GM12878 (cell line): Measurements from ENCODE around the gene ZDHHC22. TPM values are rescaled to one million over a fixed set of nuclear protein-coding genes. Genes with fewer than 3 reads are reported as not detected.

ENCODE experiments used
- ATAC-seq: fragments of 200-7000 bp; cut with Tn5 transposase; 3 replicates; pipeline ENCODE4 v1.9.1; 2020; ENCODE audit warnings: mild to moderate bottlenecking, moderate library complexity
- BruUV-seq: library from RNA; stranded (reverse); fragments of 400-500 nt; replicated peaks from 2 replicates; lab custom pipeline; 2021; lab: Mats Ljungman, UMichigan
- CTCF ChIA-PET: fragments of 300-600 bp; sonication (Branson Sonifier 250); formaldehyde crosslinking; extraction: SDS; loops from one replicate; lab custom pipeline; 2021; ENCODE audit warnings: inconsistent platforms; lab: Yijun Ruan, JAX
- POLR2A ChIA-PET: fragments of 350-600 bp; formaldehyde crosslinking; extraction: SDS; loops from one replicate; lab custom pipeline; 2021; ENCODE audit warnings: inconsistent platforms; lab: Charles Lee
- RAD21 ChIA-PET: fragments of 300-600 bp; sonication (Branson Sonifier 250); formaldehyde crosslinking; loops from one replicate; lab custom pipeline; 2023; ENCODE audit warnings: antibody characterized with exemption; ENCODE audit not compliant: unreplicated experiment; lab: Charles Lee
- SMC1A ChIA-PET: fragments of 300-600 bp; sonication (Branson Sonifier 250); formaldehyde crosslinking; loops from one replicate; lab custom pipeline; 2023; ENCODE audit not compliant: unreplicated experiment, uncharacterized antibody; lab: Charles Lee
- DNase-seq: peaks from one replicate; pipeline ENCODE4 v3.0.0-alpha.2; 2011; ENCODE audit warnings: low read depth, low spot score
- FAIRE-seq: peaks from 3 replicates; lab custom pipeline; 2011; peaks lifted over from hg19 to GRCh38; lab: Jason Lieb, UNC
- H2AFZ ChIP-seq: 2 replicates; pipeline ENCODE4 v1.6.0; 2011; ENCODE audit warnings: low read depth, low read length, control low read depth; ENCODE audit not compliant: control insufficient read depth
- H3K27ac ChIP-seq: 2 replicates; pipeline ENCODE4 v1.5.1; 2011; ENCODE audit warnings: control low read depth; ENCODE audit not compliant: control insufficient read depth, insufficient read depth
- H3K27me3 ChIP-seq, 2 experiments: replicated peaks in 1 of 2; 2 replicates each; pipeline versions ENCODE4 v1.6.0 to v1.6.1; 2011; ENCODE audit warnings: low read length in 1 of 2; ENCODE audit not compliant: control insufficient read depth in 2 of 2, insufficient read depth in 2 of 2
- H3K36me3 ChIP-seq, 2 experiments: 2 replicates each; pipeline ENCODE4 v1.5.1; 2011; ENCODE audit warnings: low read length in 1 of 2; ENCODE audit not compliant: control insufficient read depth in 2 of 2, insufficient read depth in 2 of 2
- H3K4me1 ChIP-seq: 2 replicates; pipeline ENCODE4 v1.6.1; 2011; ENCODE audit warnings: mild to moderate bottlenecking, low read length, moderate library complexity, mixed read lengths; ENCODE audit not compliant: control insufficient read depth, insufficient read depth
- H3K4me2 ChIP-seq: 2 replicates; pipeline ENCODE4 v1.6.0; 2011; ENCODE audit warnings: control low read depth; ENCODE audit not compliant: control insufficient read depth, insufficient read depth
- H3K4me3 ChIP-seq: fragments of 200-600 bp; sonication (generic); 2 replicates; pipeline ENCODE4 v1.5.1; 2016
- H3K79me2 ChIP-seq: 2 replicates; pipeline ENCODE4 v1.6.0; 2011; ENCODE audit warnings: low read length; ENCODE audit not compliant: control insufficient read depth, insufficient read depth
- H3K9ac ChIP-seq: 2 replicates; pipeline ENCODE4 v1.8.0; 2011; ENCODE audit warnings: low read length, control low read depth, mixed read lengths; ENCODE audit not compliant: control insufficient read depth, insufficient read depth
- H3K9me3 ChIP-seq: replicated peaks from 3 replicates; pipeline ENCODE4 v1.5.1; 2011; ENCODE audit warnings: mild to moderate bottlenecking, low read length; ENCODE audit not compliant: control insufficient read depth, insufficient read depth
- H4K20me1 ChIP-seq: 2 replicates; pipeline ENCODE4 v1.6.0; 2011; ENCODE audit not compliant: control insufficient read depth, insufficient read depth
- PKNOX1 ChIP-seq: fragments of 450-650 bp; IDR thresholded peaks from 2 replicates; pipeline ENCODE4 v1.6.1; 2016; ENCODE audit warnings: mild to moderate bottlenecking
- WGBS: methylation state at CpG from one replicate; pipeline ENCODE4 v1.1.6; 2016; ENCODE audit warnings: low lambda C conversion rate; ENCODE audit not compliant: insufficient replicate concordance, insufficient coverage; ENCODE audit errors: missing lambda C conversion rate; 5-methylcytosine and 5-hydroxymethylcytosine counted together
- in situ Hi-C: fragments of 300-500 bp; cut with MboI; formaldehyde crosslinking; loops from 9 replicates; pipeline ENCODE4 v1.14.3; 2018; ENCODE audit warnings: mixed read lengths
- intact Hi-C: fragments of 100-400 bp; cut with micrococcal nuclease; formaldehyde crosslinking; loops from one replicate; pipeline ENCODE4 v1.14.2; 2022; ENCODE audit not compliant: unreplicated experiment
- polyA plus RNA-seq, 11 experiments: library from polyadenylated mRNA; depleted of rRNA in 4 of 11; unstranded in 6 of 11; stranded (reverse) in 5 of 11; fragments of >200 nt; fragmentation: Nextera tagmentation in 4 of 11; fragmentation: Illumina TruSeq in 1 of 11; extraction: Ambion mirVana in 4 of 11; extraction: Trizol in 1 of 11; gene quantifications; 1 replicate in 1 of 11; 2 replicates in 10 of 11; pipeline versions ENCODE4 v1.2.1 to v1.2.3, GENCODE V29; 2011 to 2016; ENCODE audit warnings: inconsistent platforms in 2 of 11, missing spikeins in 2 of 11, low read depth in 1 of 11
- total RNA-seq, 4 experiments: library from RNA; depleted of rRNA in 3 of 4; stranded (reverse); fragments of >200 nt in 3 of 4; fragmentation: Illumina TruSeq in 1 of 4; extraction: Trizol in 1 of 4; gene quantifications; 2 replicates each; pipeline versions ENCODE4 v1.2.1 to v1.2.3, GENCODE V29; 2013 to 2021
- TF ChIP-seq, protein P1 (sequence below), 3 experiments: IDR thresholded peaks in 2 of 3; conservative IDR thresholded peaks in 1 of 3; 2 replicates each; pipeline ENCODE4 v1.5.1; 2011; ENCODE audit warnings: low read depth in 3 of 3, low read length in 3 of 3, mild to moderate bottlenecking in 3 of 3, control low read depth in 2 of 3, moderate library complexity in 2 of 3, inconsistent platforms in 1 of 3, mixed read lengths in 1 of 3; ENCODE audit not compliant: control insufficient read depth in 2 of 3, insufficient read depth in 1 of 3; ENCODE audit errors: extremely low read depth in 1 of 3

Gene ZDHHC22
- total and polyA plus RNA-seq, 10 of the 15 experiments (the other 5 are each of a cell fraction or from before 2014, with no cell fraction given): 0.06 TPM; not detected in 9

DNA sequence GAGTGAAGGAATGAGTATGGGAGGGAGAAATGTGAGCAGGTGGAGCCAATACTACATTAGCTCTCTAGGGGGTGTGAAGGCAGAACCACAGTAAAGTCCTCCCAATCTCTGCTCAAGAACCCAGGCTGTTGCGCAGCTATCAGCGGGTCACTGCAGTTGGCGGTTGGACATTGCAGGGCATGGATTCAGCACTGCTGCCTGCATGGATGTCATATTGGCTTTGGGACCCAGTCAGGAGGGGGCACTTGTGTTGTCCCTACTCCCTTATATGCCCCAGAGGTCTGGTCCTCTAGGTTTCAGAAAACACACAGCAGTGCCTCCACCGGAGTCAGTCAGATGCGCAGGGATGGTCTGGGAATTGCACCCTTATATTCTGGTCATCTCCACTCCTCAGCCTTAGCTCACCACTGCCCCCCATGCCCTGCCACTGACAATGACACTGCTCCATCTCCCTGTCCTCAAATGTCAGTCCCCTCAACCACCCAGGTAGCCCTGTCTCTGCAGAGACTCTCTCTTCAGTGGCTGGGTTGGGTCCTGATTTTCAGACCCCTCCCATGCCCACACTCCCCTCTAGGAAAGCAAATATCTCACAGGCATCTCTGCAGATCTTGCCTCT, 9.6 kb downstream of the ZDHHC22 start:
- ChIA-PET POLR2A (no interaction called here), SMC1A (interaction anchor here (0.6 kb wide), 1 partner anchor 256 kb away, joined by 3 read pairs; no protein-coding TSS in a partner anchor), CTCF (no interaction called here), RAD21 (no interaction called here)
- H3K27ac ChIP-seq: no peak overlapping the region
- no peak for DNase-seq
- H3K36me3 ChIP-seq: no peaks in the 10 kb centered on the region
- no peak overlapping the region for H2AFZ ChIP-seq
- no peaks in the 10 kb centered on the region for H4K20me1 ChIP-seq
- BruUV-seq: no TSS peak
- no peak for ATAC-seq
- no peaks in the 10 kb centered on the region for H3K79me2 ChIP-seq
- intact Hi-C loops (no loop called here), in situ Hi-C loops (no loop called here)
- no peak for FAIRE-seq
- H3K4me3 ChIP-seq: no peak overlapping the region
- H3K4me1 ChIP-seq: no peaks in the 10 kb centered on the region
- no peak overlapping the region for H3K4me2 ChIP-seq
- H3K9ac ChIP-seq: no peak overlapping the region
- 95% methylated on average over 5 of the region's 5 CpGs for WGBS
- no peaks in the 10 kb centered on the region for H3K9me3 ChIP-seq
- H3K27me3 ChIP-seq: peaks cover 6 to 11% of the 10 kb centered on the region in 2 experiments
- no peak for TF ChIP-seq PKNOX1
- TF ChIP-seq, protein P1, sequence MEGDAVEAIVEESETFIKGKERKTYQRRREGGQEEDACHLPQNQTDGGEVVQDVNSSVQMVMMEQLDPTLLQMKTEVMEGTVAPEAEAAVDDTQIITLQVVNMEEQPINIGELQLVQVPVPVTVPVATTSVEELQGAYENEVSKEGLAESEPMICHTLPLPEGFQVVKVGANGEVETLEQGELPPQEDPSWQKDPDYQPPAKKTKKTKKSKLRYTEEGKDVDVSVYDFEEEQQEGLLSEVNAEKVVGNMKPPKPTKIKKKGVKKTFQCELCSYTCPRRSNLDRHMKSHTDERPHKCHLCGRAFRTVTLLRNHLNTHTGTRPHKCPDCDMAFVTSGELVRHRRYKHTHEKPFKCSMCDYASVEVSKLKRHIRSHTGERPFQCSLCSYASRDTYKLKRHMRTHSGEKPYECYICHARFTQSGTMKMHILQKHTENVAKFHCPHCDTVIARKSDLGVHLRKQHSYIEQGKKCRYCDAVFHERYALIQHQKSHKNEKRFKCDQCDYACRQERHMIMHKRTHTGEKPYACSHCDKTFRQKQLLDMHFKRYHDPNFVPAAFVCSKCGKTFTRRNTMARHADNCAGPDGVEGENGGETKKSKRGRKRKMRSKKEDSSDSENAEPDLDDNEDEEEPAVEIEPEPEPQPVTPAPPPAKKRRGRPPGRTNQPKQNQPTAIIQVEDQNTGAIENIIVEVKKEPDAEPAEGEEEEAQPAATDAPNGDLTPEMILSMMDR (IDR thresholded peaks at IDR 0.05 in 2 of 3, conservative IDR thresholded peaks at IDR 0.05 in 1 of 3; ENCODE audit: control insufficient read depth in 2 of 3, extremely low read depth in 1 of 3, insufficient read depth in 1 of 3, low read depth in 3 of 3, low read length in 3 of 3): 0 out of 6 replicates have a peak, but pooled peaks of 2 of the 3 experiments have one; percentile 1 to 10
